Measurements from ENCODE around the gene QSOX1. TPM values are rescaled to one million over a fixed set of nuclear protein-coding genes. Genes with fewer than 3 reads are reported as not detected.

The QSOX1 gene
- total and polyA plus RNA-seq, 8 donors: 145 to 482 (median 190) TPM

- no peak for TF ChIP-seq CTCF (IDR thresholded peaks at IDR 0.05)
- ATAC-seq: no peak
- intact Hi-C loops (cut with DNase I): no loop called here
Observed at GRCh38 chr1:180176965-180177364, 22.3 kb downstream of the QSOX1 start.

DNA sequence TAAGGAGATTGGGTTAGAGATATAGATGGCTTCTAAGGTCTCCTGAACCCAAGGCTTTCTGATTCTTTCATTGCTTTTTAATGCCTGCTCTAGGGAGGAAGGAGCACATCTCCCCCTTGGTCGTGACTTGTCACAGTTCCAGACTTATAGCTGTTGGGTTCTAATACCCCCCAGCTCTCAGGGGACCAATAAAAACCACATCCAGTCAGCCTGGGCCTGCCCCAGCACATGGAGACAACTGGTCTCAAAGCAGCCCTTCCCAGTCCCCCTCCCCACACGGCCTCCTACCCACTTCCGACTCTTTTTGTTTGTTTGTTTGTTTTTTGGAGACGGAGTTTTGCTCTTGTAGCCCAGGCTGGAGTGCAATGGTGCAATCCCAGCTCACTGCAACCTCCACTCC lies 23.3 kb downstream of the QSOX1 start:
- H3K4me1 ChIP-seq: peaks cover 0 to 13% of the 10 kb centered on the region in 2 donors
- intact Hi-C loops (cut with DNase I): no loop called here
- DNase-seq (peak in 1 of 4 donors; percentile 14), ATAC-seq (no peak)
- peaks cover 0 to 73% of the 10 kb centered on the region in 2 donors for H3K36me3 ChIP-seq
- no peak overlapping the region for H3K27ac ChIP-seq
- H3K4me3 ChIP-seq: no peak overlapping the region
- H3K9me3 ChIP-seq: no peaks in the 10 kb centered on the region
- TF ChIP-seq CTCF (IDR thresholded peaks at IDR 0.05): no peak
- no peaks in the 10 kb centered on the region for H3K27me3 ChIP-seq

More at GRCh38 chr1:180176965-180177364, 22.3 kb downstream of the QSOX1 start:
- no peaks in the 10 kb centered on the region for H3K9me3 ChIP-seq
- H3K4me1 ChIP-seq: peaks cover 0 to 16% of the 10 kb centered on the region in 2 donors
- H3K27ac ChIP-seq: no peak overlapping the region
- peak in 1 of 4 donors; percentile 12 for DNase-seq
- peaks cover 0 to 63% of the 10 kb centered on the region in 2 donors for H3K36me3 ChIP-seq
- no peak overlapping the region for H3K4me3 ChIP-seq
- H3K27me3 ChIP-seq: no peaks in the 10 kb centered on the region

- no peaks in the 10 kb centered on the region for H3K9me3 ChIP-seq
- no peak overlapping the region for H3K27ac ChIP-seq
- H3K4me1 ChIP-seq: peaks cover 0 to 6% of the 10 kb centered on the region in 2 donors
- intact Hi-C loops (cut with DNase I): no loop called here
- TF ChIP-seq CTCF (IDR thresholded peaks at IDR 0.05): peak; percentile 94 to 95
- ATAC-seq: peak; percentile 80
- no peak overlapping the region for H3K4me3 ChIP-seq
- no peaks in the 10 kb centered on the region for H3K27me3 ChIP-seq
- peak in 3 of 4 donors; percentile 54 to 71 (median 58) for DNase-seq
- H3K36me3 ChIP-seq: peaks cover 0 to 78% of the 10 kb centered on the region in 2 donors
Observed at GRCh38 chr1:180178511-180179161, 24.0 kb downstream of the QSOX1 start.

GRCh38 chr1:180179162-180179957 lies 24.7 kb downstream of the QSOX1 start:
- intact Hi-C loops (cut with DNase I): no loop called here
- TF ChIP-seq CTCF (IDR thresholded peaks at IDR 0.05): no peak
- ATAC-seq: no peak
- Histone ChIP-seq H3K27me3 (no peaks in the 10 kb centered on the region), H3K36me3 (peaks cover 0 to 80% of the 10 kb centered on the region in 2 donors), H3K9me3 (no peaks in the 10 kb centered on the region), H3K27ac (no peak overlapping the region), H3K4me1 (peaks cover 0 to under 1% of the 10 kb centered on the region in 2 donors), H3K4me3 (no peak overlapping the region)
- peak in 1 of 4 donors; percentile 2 for DNase-seq

DNA sequence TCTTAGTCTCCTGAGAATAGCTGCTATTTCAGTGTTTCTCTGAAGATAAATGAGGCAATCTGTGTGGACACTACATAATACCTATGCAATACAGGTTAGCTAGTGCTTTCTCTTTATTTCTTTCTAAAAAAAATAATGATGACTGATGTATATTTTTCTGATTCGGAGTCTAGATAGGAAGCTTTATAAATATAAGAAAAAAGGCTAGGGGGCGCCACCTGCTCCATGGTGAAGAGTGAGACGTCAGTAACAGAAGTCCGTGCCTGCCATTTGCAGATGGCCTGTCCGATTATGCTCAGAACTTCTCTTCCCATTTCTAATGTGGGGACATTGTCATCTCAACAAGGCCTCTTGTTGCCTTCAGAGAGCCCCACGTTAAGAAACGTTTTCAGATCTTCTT lies 26.4 kb downstream of the QSOX1 start:
- DNase-seq: peak in 1 of 4 donors; percentile 22
- Histone ChIP-seq H3K27ac (no peak overlapping the region), H3K36me3 (peaks cover 0 to 85% of the 10 kb centered on the region in 2 donors), H3K9me3 (no peaks in the 10 kb centered on the region), H3K4me3 (no peak overlapping the region), H3K4me1 (no peaks in the 10 kb centered on the region), H3K27me3 (no peaks in the 10 kb centered on the region)
- ATAC-seq: no peak
- TF ChIP-seq CTCF (IDR thresholded peaks at IDR 0.05): no peak
- intact Hi-C loops (cut with DNase I): loop anchor here in 1 of 2 donors (10.0 kb wide), 1 partner anchor 304 kb away; no protein-coding TSS in a partner anchor

Measured in left lung (tissue), 10 donors.